ENCODE data around the gene IL24. TPM values are rescaled to one million over a fixed set of nuclear protein-coding genes. Genes with fewer than 3 reads are reported as not detected.
"Not testable (repeated sequence)": the region's sequence is repeated elsewhere in the genome, so short reads cannot be mapped to it uniquely, and the experiment has no call there.

Gene IL24, protein sequence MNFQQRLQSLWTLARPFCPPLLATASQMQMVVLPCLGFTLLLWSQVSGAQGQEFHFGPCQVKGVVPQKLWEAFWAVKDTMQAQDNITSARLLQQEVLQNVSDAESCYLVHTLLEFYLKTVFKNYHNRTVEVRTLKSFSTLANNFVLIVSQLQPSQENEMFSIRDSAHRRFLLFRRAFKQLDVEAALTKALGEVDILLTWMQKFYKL
- 0.04 and 0.12 TPM in 2 replicates for polyA plus RNA-seq (2011; rRNA removed)
- not detected in 2 replicates for polyA plus RNA-seq (2012; cell fraction: cytosol; rRNA removed)
- polyA plus RNA-seq (2012; cell fraction: nucleus; rRNA removed) = 0.02 TPM in 1 of 2 replicates, not detected in the other
- polyA plus RNA-seq (2017; fragmentation: RNase III; extraction: RNeasy Plus Mini Kit Qiagen cat#74134 plus additional on column Dnase treatment) = 0.07 TPM in 1 of 3 replicates, not detected in the others
- polyA minus RNA-seq (2011; rRNA and poly(A)+ RNA removed) = not detected in 2 replicates

DNA sequence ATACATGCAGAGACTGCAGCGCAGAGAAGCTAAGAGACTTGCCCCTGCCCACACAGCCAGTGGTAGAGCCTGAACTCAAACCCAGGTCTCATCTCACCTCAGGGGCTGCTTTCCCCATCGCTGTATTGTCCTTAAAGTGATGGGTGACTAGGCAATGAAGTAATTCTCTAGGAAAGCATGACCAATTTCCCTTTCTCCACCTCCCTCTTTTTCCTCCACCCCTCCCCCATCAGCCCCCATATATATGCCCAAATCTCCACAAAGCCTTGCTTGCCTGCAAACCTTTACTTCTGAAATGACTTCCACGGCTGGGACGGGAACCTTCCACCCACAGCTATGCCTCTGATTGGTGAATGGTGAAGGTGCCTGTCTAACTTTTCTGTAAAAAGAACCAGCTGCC lies at the start of gene IL24:
IL24 (plus strand) TSS at position 269 of the 400 bp plus-strand sequence. CDS start 390 bp downstream, outside the sequence.
- ATAC-seq (no peak), FAIRE-seq (no peak), DNase-seq (ENCODE audit: low read depth in 1 of 2, low spot score in 1 of 2) (no peak)
- peak within 1 kb of the TSS; percentile 67 to 74 for H3K27ac ChIP-seq
- peaks cover 57% of the 10 kb centered on the region for H3K4me1 ChIP-seq
- TF ChIP-seq NFE2L2 (conservative IDR thresholded peaks at IDR 0.05; ENCODE audit: low read length) (no peak), SMC3 (IDR thresholded peaks at IDR 0.05) (no peak), POLR2A (IDR thresholded peaks at IDR 0.05; ENCODE audit: low read length) (no peak), NR3C1 (IDR thresholded peaks at IDR 0.05) (no peak), ZNF302 (CRISPR knock-in tag; IDR thresholded peaks at IDR 0.05) (no peak), CEBPB (IDR thresholded peaks at IDR 0.05) (no peak), MAFK (IDR thresholded peaks at IDR 0.05; ENCODE audit: partially characterized antibody) (no peak)
- TF ChIP-seq, protein P1, sequence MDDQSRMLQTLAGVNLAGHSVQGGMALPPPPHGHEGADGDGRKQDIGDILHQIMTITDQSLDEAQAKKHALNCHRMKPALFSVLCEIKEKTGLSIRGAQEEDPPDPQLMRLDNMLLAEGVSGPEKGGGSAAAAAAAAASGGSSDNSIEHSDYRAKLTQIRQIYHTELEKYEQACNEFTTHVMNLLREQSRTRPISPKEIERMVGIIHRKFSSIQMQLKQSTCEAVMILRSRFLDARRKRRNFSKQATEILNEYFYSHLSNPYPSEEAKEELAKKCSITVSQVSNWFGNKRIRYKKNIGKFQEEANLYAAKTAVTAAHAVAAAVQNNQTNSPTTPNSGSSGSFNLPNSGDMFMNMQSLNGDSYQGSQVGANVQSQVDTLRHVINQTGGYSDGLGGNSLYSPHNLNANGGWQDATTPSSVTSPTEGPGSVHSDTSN (IDR thresholded peaks at IDR 0.05) = no peak
- POLR2A ChIA-PET = no interaction called here
- 94% methylated on average over 4 of the region's 4 CpGs for WGBS (ENCODE audit: missing lambda C conversion rate)
- no peaks in the 10 kb centered on the region for H3K9me3 ChIP-seq
- H3K4me2 ChIP-seq = peak within 1 kb of the TSS; percentile 63
- no peak within 1 kb of the TSS for H3K4me3 ChIP-seq
- CTCF ChIA-PET = interaction anchor here (1.5 to 8.9 kb wide), 4 partner anchors 9 to 16 kb away, joined by 6 to 67 read pairs (median 16); no protein-coding TSS in a partner anchor

DNA sequence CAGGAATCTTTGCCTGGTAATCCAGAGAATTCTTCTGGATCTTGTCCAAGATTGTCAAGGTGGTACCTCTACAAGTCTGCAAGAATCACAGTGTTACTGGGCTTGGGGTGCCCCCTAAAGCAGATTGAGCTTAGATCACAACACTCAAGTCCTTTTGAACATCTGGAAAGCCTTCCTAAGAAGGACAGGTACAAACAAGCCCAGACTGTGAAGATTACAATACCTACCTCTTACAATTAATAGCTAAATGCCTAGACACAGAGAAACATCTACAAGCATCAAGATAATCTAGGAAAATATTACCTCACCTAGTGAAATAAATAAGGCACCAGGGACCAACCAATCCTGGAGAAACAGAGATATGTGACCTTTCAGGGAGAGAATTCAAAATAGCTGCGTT lies 49.3 kb upstream of the IL24 start:
- TF ChIP-seq RARB (CRISPR knock-in tag; IDR thresholded peaks at IDR 0.05) (no peak), EHF (CRISPR knock-in tag; IDR thresholded peaks at IDR 0.05) (no peak), CBX8 (IDR thresholded peaks at IDR 0.05) (no peak)
- TF ChIP-seq, protein P2, sequence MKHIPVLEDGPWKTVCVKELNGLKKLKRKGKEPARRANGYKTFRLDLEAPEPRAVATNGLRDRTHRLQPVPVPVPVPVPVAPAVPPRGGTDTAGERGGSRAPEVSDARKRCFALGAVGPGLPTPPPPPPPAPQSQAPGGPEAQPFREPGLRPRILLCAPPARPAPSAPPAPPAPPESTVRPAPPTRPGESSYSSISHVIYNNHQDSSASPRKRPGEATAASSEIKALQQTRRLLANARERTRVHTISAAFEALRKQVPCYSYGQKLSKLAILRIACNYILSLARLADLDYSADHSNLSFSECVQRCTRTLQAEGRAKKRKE (CRISPR knock-in tag; IDR thresholded peaks at IDR 0.05; ENCODE audit: low read depth) = no peak
- no peak for ATAC-seq
- ChIA-PET POLR2A (no interaction called here), CTCF (interaction anchor here (1.1 to 3.0 kb wide), 4 partner anchors 8 to 114 kb away, joined by 3 to 11 read pairs (median 4); no protein-coding TSS in a partner anchor)
- Histone ChIP-seq H3K9me3 (peaks cover 14% of the 10 kb centered on the region), H3K4me2 (no peak overlapping the region), H3K4me1 (no peaks in the 10 kb centered on the region), H3K4me3 (no peak overlapping the region), H3K27ac (no peak overlapping the region)
- FAIRE-seq = no peak
- 77% methylated on average over 1 of the region's 1 CpG for WGBS (ENCODE audit: missing lambda C conversion rate)
- no peak for DNase-seq (ENCODE audit: low read depth in 1 of 2, low spot score in 1 of 2)

GRCh38 chr1:206850401-206850800 lies 46.8 kb upstream of the IL24 start:
- ATAC-seq (no peak), FAIRE-seq (no peak), DNase-seq (ENCODE audit: low read depth in 1 of 2, low spot score in 1 of 2) (no peak)
- Histone ChIP-seq H3K9me3 (peaks cover 18% of the 10 kb centered on the region), H3K4me2 (no peak overlapping the region), H3K4me3 (no peak overlapping the region), H3K27ac (no peak overlapping the region), H3K4me1 (no peaks in the 10 kb centered on the region)
- WGBS (ENCODE audit: missing lambda C conversion rate) = 32% methylated on average over 2 of the region's 2 CpGs
- ChIA-PET POLR2A (no interaction called here), CTCF (no interaction called here)
- no peak for TF ChIP-seq JUNB (IDR thresholded peaks at IDR 0.05)
- peak; percentile 37; the same call in 1 of the 2 replicates for TF ChIP-seq CBX8 (IDR thresholded peaks at IDR 0.05)

- Histone ChIP-seq H3K4me1 (no peaks in the 10 kb centered on the region), H3K4me3 (no peak overlapping the region), H3K4me2 (no peak overlapping the region), H3K9me3 (peaks cover 18% of the 10 kb centered on the region), H3K27ac (no peak overlapping the region)
- 18% methylated on average over 5 of the region's 5 CpGs for WGBS (ENCODE audit: missing lambda C conversion rate)
- TF ChIP-seq CHD4 (IDR thresholded peaks at IDR 0.05; ENCODE audit: borderline replicate concordance) (no peak), ZC3H11A (IDR thresholded peaks at IDR 0.05) (no peak), ELK1 (IDR thresholded peaks at IDR 0.05; ENCODE audit: low read depth, low read length) (no peak), USF2 (IDR thresholded peaks at IDR 0.05) (peak; percentile 31; the same call in 1 of the 2 replicates), NPAS2 (CRISPR knock-in tag; IDR thresholded peaks at IDR 0.05; ENCODE audit: borderline replicate concordance) (no peak), MYC (IDR thresholded peaks at IDR 0.05; ENCODE audit: borderline replicate concordance, low read length) (no peak), HOXB13 (CRISPR knock-in tag; IDR thresholded peaks at IDR 0.05; ENCODE audit: low read depth) (no peak)
- POLR2A ChIA-PET = no interaction called here
- no peak for FAIRE-seq
- no peak for DNase-seq (ENCODE audit: low read depth in 1 of 2, low spot score in 1 of 2)
- CTCF ChIA-PET = no interaction called here
- ATAC-seq = no peak
Observed at GRCh38 chr1:206851341-206852010, 45.8 kb upstream of the IL24 start.

DNA sequence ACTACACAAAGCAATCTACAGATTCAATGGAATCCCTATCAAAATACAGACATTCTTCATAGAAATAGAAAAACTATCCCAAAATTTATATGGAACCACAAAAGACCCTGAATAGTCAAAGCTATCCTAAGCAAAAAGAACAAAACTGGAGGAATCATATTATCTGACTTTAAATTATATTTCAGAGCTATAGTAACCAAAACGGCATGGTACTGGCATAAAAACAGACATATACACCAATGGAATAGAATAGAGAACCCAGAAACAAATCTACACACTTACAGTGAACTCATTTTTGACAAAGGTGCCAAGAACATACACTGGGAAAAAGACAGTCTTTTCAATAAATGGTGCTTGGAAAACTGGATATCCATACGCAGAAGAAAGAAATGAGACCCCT lies 44.6 kb upstream of the IL24 start:
- WGBS (ENCODE audit: missing lambda C conversion rate) = 65% methylated on average over 2 of the region's 2 CpGs
- H3K4me3 ChIP-seq; FAIRE-seq; H3K27ac ChIP-seq; ATAC-seq; POLR2A ChIA-PET; H3K4me2 ChIP-seq; H3K4me1 ChIP-seq; DNase-seq (ENCODE audit: low read depth in 1 of 2, low spot score in 1 of 2): not testable (repeated sequence)
- H3K9me3 ChIP-seq = peaks cover 18% of the 10 kb centered on the region
- CTCF ChIA-PET = interaction anchor here (1.0 kb wide), 1 partner anchor 59 kb away, joined by 3 read pairs; no protein-coding TSS in a partner anchor

DNA sequence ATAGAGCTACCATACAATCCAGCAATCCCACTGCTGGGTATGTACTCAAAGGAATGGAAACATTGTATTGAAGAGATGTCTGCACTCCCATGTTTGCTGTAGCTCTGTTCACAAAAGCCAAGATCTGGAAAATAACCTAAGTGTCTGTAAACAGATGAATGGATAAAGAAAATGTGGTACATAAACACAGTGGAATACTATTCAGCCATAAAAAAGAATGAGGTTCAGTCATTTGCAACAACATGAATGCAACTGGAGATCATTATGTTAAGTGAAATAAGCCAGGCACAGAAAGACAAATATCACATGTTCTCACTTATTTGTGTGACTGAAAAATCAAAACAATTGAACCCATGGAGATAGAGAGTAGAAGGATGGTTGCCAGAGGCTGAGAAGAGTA lies 43.5 kb upstream of the IL24 start:
- FAIRE-seq; DNase-seq (ENCODE audit: low read depth in 1 of 2, low spot score in 1 of 2); POLR2A ChIA-PET; H3K4me1 ChIP-seq; ATAC-seq; H3K4me2 ChIP-seq; H3K4me3 ChIP-seq; H3K27ac ChIP-seq: not testable (repeated sequence)
- CTCF ChIA-PET = interaction anchor here (1.9 kb wide), 1 partner anchor 59 kb away, joined by 11 read pairs; no protein-coding TSS in a partner anchor
- peaks cover 18% of the 10 kb centered on the region for H3K9me3 ChIP-seq
